H1 (cell line): Measurements from ENCODE around the gene TDRD15. TPM values are rescaled to one million over a fixed set of nuclear protein-coding genes. Genes with fewer than 3 reads are reported as not detected.

Experiments used
- CTCF ChIA-PET: fragments of 300-600 bp; sonication (Branson Sonifier 250); formaldehyde crosslinking; loops from one replicate; lab custom pipeline; 2021; ENCODE audit not compliant: partially characterized antibody; lab: Charles Lee
- POLR2A ChIA-PET: fragments of 300-600 bp; sonication (Branson Sonifier 250); formaldehyde crosslinking; loops from one replicate; lab custom pipeline; 2021; ENCODE audit warnings: inconsistent platforms; ENCODE audit not compliant: partially characterized antibody; lab: Charles Lee
- DNase-seq, 2 experiments: peaks; one replicate each; pipeline versions ENCODE4 v3.0.0 to v3.0.0-alpha.2; 2010 to 2022; ENCODE audit warnings: low spot score in 2 of 2, low read depth in 1 of 2, mixed read lengths in 1 of 2
- FAIRE-seq: peaks from 2 replicates; lab custom pipeline; 2011; peaks lifted over from hg19 to GRCh38; lab: Jason Lieb, UNC
- H2AFZ ChIP-seq: 2 replicates; pipeline ENCODE4 v1.8.1; 2012; ENCODE audit warnings: low read length, inconsistent platforms
- H2AK5ac ChIP-seq: 2 replicates; pipeline ENCODE4 v1.6.1; 2013; ENCODE audit warnings: low read depth, low read length
- H2BK120ac ChIP-seq: replicated peaks from 2 replicates; pipeline ENCODE3; 2013; ENCODE audit warnings: low read depth, low read length, inconsistent platforms
- H2BK12ac ChIP-seq: 2 replicates; pipeline ENCODE4 v1.6.1; 2013; ENCODE audit warnings: low read depth, low read length
- H2BK15ac ChIP-seq: 2 replicates; pipeline ENCODE4 v1.6.1; 2013; ENCODE audit warnings: low read length
- H2BK20ac ChIP-seq: 2 replicates; pipeline ENCODE4 v1.6.1; 2013; ENCODE audit warnings: low read length
- H2BK5ac ChIP-seq: 2 replicates; pipeline ENCODE4 v1.6.1; 2013; ENCODE audit warnings: low read depth, low read length
- H3K14ac ChIP-seq: 2 replicates; pipeline ENCODE4 v1.6.1; 2013; ENCODE audit warnings: inconsistent platforms; ENCODE audit not compliant: insufficient read length
- H3K18ac ChIP-seq: 2 replicates; pipeline ENCODE4 v1.6.1; 2013; ENCODE audit warnings: low read length; ENCODE audit errors: extremely low read depth
- H3K23ac ChIP-seq: 2 replicates; pipeline ENCODE4 v1.6.1; 2013; ENCODE audit warnings: inconsistent platforms; ENCODE audit not compliant: insufficient read length
- H3K23me2 ChIP-seq: 2 replicates; pipeline ENCODE4 v1.6.1; 2013; ENCODE audit warnings: low read depth, low read length
- H3K27ac ChIP-seq: 2 replicates; pipeline ENCODE4 v1.6.1; 2011; ENCODE audit warnings: low read depth, low read length, inconsistent platforms
- H3K27me3 ChIP-seq, 4 experiments: replicated peaks in 1 of 4; 1 replicate in 1 of 4; 2 replicates in 3 of 4; pipeline versions ENCODE4 v1.6.1 to v1.8.1; 2011 to 2013; ENCODE audit warnings: low read length in 3 of 4, mild to moderate bottlenecking in 3 of 4, inconsistent platforms in 2 of 4, mixed read lengths in 2 of 4, moderate library complexity in 1 of 4; ENCODE audit not compliant: control insufficient read depth in 3 of 4, insufficient read depth in 3 of 4; ENCODE audit errors: extremely low read depth in 1 of 4
- H3K36me3 ChIP-seq, 4 experiments: 2 replicates each; pipeline versions ENCODE4 v1.6.1 to v1.8.1; 2011 to 2013; ENCODE audit warnings: mild to moderate bottlenecking in 4 of 4, low read length in 3 of 4, moderate library complexity in 2 of 4, control low read depth in 1 of 4, inconsistent platforms in 1 of 4; ENCODE audit not compliant: insufficient read depth in 4 of 4, control insufficient read depth in 2 of 4
- H3K4ac ChIP-seq: replicated peaks from 2 replicates; pipeline ENCODE3; 2013; ENCODE audit warnings: low read length, low read depth, mixed read lengths, inconsistent platforms; ENCODE audit not compliant: insufficient read length
- H3K4me1 ChIP-seq, 4 experiments: replicated peaks in 1 of 4; 1 replicate in 1 of 4; 2 replicates in 3 of 4; pipeline versions ENCODE4 v1.6.1 to v1.8.1; 2011 to 2013; ENCODE audit warnings: low read length in 3 of 4, inconsistent platforms in 2 of 4, mixed read lengths in 1 of 4; ENCODE audit not compliant: insufficient read depth in 4 of 4, control insufficient read depth in 3 of 4
- H3K4me2 ChIP-seq, 2 experiments: 2 replicates each; pipeline versions ENCODE4 v1.6.1 to v1.8.1; 2011 to 2013; ENCODE audit warnings: low read depth in 2 of 2, low read length in 2 of 2, control low read depth in 1 of 2, inconsistent platforms in 1 of 2, mild to moderate bottlenecking in 1 of 2; ENCODE audit not compliant: insufficient read depth in 1 of 2
- H3K4me3 ChIP-seq, 4 experiments: fragments of 200-600, 300-600 bp in 1 of 4; sonication (generic), shearing (Covaris generic), sonication (Bioruptor Twin) in 1 of 4; 2 replicates each; pipeline versions ENCODE4 v1.5.1 to v1.8.1; 2011 to 2016; ENCODE audit warnings: low read length in 4 of 4, low read depth in 3 of 4, control low read depth in 2 of 4, inconsistent platforms in 2 of 4, mild to moderate bottlenecking in 2 of 4, mixed read lengths in 1 of 4, moderate library complexity in 1 of 4; ENCODE audit not compliant: insufficient read depth in 2 of 4; ENCODE audit errors: extremely low read depth in 1 of 4
- H3K56ac ChIP-seq: replicated peaks from 2 replicates; pipeline ENCODE3; 2013; ENCODE audit warnings: low read depth, mild to moderate bottlenecking, mixed read lengths, low read length, inconsistent platforms; ENCODE audit not compliant: insufficient read length
- H3K79me1 ChIP-seq: 2 replicates; pipeline ENCODE4 v1.6.1; 2013; ENCODE audit warnings: low read depth, low read length, control low read depth
- H3K79me2 ChIP-seq, 2 experiments: 2 replicates each; pipeline versions ENCODE4 v1.6.1 to v1.8.1; 2012 to 2013; ENCODE audit warnings: low read length in 2 of 2, mild to moderate bottlenecking in 2 of 2, inconsistent platforms in 1 of 2; ENCODE audit not compliant: insufficient read depth in 2 of 2, control insufficient read depth in 1 of 2
- H3K9ac ChIP-seq, 4 experiments: replicated peaks in 1 of 4; 1 replicate in 1 of 4; 2 replicates in 3 of 4; pipeline versions ENCODE4 v1.6.1 to v1.8.1; 2011 to 2013; ENCODE audit warnings: low read depth in 3 of 4, low read length in 3 of 4, control low read depth in 2 of 4, mild to moderate bottlenecking in 2 of 4, moderate library complexity in 2 of 4, inconsistent platforms in 1 of 4; ENCODE audit errors: extremely low read depth in 1 of 4
- H3K9me3 ChIP-seq, 2 experiments: 2 replicates each; pipeline versions ENCODE4 v1.6.1 to v1.8.1; 2012 to 2013; ENCODE audit warnings: mild to moderate bottlenecking in 2 of 2, moderate library complexity in 2 of 2, control low read depth in 1 of 2, inconsistent platforms in 1 of 2, low read depth in 1 of 2, low read length in 1 of 2, mixed read lengths in 1 of 2; ENCODE audit not compliant: insufficient read depth in 2 of 2
- H4K20me1 ChIP-seq, 2 experiments: replicated peaks in 1 of 2; 2 replicates each; pipeline versions ENCODE3 to v1.8.1; 2011 to 2013; ENCODE audit warnings: inconsistent platforms in 2 of 2, low read length in 2 of 2, mild to moderate bottlenecking in 1 of 2; ENCODE audit not compliant: insufficient read depth in 2 of 2, control insufficient read depth in 1 of 2
- H4K5ac ChIP-seq: 2 replicates; pipeline ENCODE4 v1.6.1; 2013; ENCODE audit warnings: low read length, low read depth, mixed read lengths, inconsistent platforms; ENCODE audit not compliant: insufficient read length
- H4K8ac ChIP-seq: 2 replicates; pipeline ENCODE4 v1.8.0; 2013; ENCODE audit warnings: mild to moderate bottlenecking, moderate library complexity, low read length, inconsistent platforms; ENCODE audit not compliant: insufficient read depth; ENCODE audit errors: extremely low read depth
- H4K91ac ChIP-seq: replicated peaks from 2 replicates; pipeline ENCODE3; 2013; ENCODE audit warnings: low read length, mixed read lengths, inconsistent platforms; ENCODE audit not compliant: insufficient read length
- BACH1 ChIP-seq: IDR thresholded peaks from 2 replicates; pipeline ENCODE4 v1.6.1; 2012; ENCODE audit warnings: low read length, improper control_type of control experiment
- BRCA1 ChIP-seq: IDR thresholded peaks from 2 replicates; pipeline ENCODE4 v1.6.1; 2012; ENCODE audit warnings: low read depth, low read length, improper control_type of control experiment
- CBX5 ChIP-seq: fragments of 300-800, 300-1000 bp; sonication (generic); IDR thresholded peaks from 2 replicates; pipeline ENCODE4 v1.7.1; 2016; ENCODE audit warnings: antibody characterized with exemption, low read length, low read depth
- CHD1 ChIP-seq: IDR thresholded peaks from 2 replicates; pipeline ENCODE4 v1.6.1; 2012; ENCODE audit warnings: low read depth, low read length, improper control_type of control experiment
- EP300 ChIP-seq, 2 experiments: IDR thresholded peaks; 1 replicate in 1 of 2; 2 replicates in 1 of 2; pipeline ENCODE4 v1.6.1; 2011 to 2012; ENCODE audit warnings: low read depth in 2 of 2, low read length in 2 of 2, mild to moderate bottlenecking in 2 of 2, borderline replicate concordance in 1 of 2, inconsistent platforms in 1 of 2, moderate library complexity in 1 of 2
- EZH2 ChIP-seq: fragments of 200-600 bp; sonication (generic); IDR thresholded peaks from 2 replicates; pipeline ENCODE4 v1.7.1; 2012; ENCODE audit warnings: low read depth, mild to moderate bottlenecking, moderate library complexity, low read length, inconsistent platforms; ENCODE audit not compliant: severe bottlenecking
- GABPA ChIP-seq: IDR thresholded peaks from 2 replicates; pipeline ENCODE4 v1.6.1; 2011; ENCODE audit warnings: mild to moderate bottlenecking, low read length, moderate library complexity, borderline replicate concordance; ENCODE audit not compliant: insufficient read depth
- NRF1 ChIP-seq: IDR thresholded peaks from 2 replicates; pipeline ENCODE4 v1.6.1; 2011; ENCODE audit warnings: mild to moderate bottlenecking, low read depth, low read length, improper control_type of control experiment
- POLR2AphosphoS5 ChIP-seq: IDR thresholded peaks from 2 replicates; pipeline ENCODE4 v1.6.1; 2011; ENCODE audit warnings: low read depth, low read length
- TCF12 ChIP-seq: IDR thresholded peaks from 2 replicates; pipeline ENCODE4 v1.6.1; 2011; ENCODE audit warnings: low read depth, mild to moderate bottlenecking, low read length
- TEAD4 ChIP-seq: IDR thresholded peaks from 2 replicates; pipeline ENCODE4 v1.6.1; 2012; ENCODE audit warnings: low read depth, low read length, inconsistent platforms, mixed read lengths
- WGBS, 2 experiments: shearing (Covaris generic) in 1 of 2; methylation state at CpG; one replicate each; pipeline versions ENCODE4 v1.1.6 to v1.1.7; 2013 to 2015; ENCODE audit warnings: low lambda C conversion rate in 2 of 2, mixed read lengths in 2 of 2, inconsistent platforms in 1 of 2, low coverage in 1 of 2, missing lambda C conversion rate in 1 of 2; ENCODE audit not compliant: insufficient replicate concordance in 2 of 2, insufficient coverage in 1 of 2, insufficient read length in 1 of 2; ENCODE audit errors: extremely low coverage in 1 of 2, missing lambda C conversion rate in 1 of 2; 5-methylcytosine and 5-hydroxymethylcytosine counted together
- polyA plus RNA-seq, 7 experiments: library from polyadenylated mRNA; depleted of rRNA in 3 of 7; stranded (reverse) in 5 of 7; unstranded in 2 of 7; fragments of >200 nt in 5 of 7; fragments of 200-250 nt in 2 of 7; gene quantifications; 1 replicate in 5 of 7; 2 replicates in 1 of 7; 4 replicates in 1 of 7; pipeline versions ENCODE4 v1.2.1 to v1.2.3, GENCODE V29; 2011 to 2013; ENCODE audit warnings: missing spikeins in 2 of 7, mixed read lengths in 2 of 7
- total RNA-seq: library from RNA; stranded (reverse); fragmentation: NEBNext Ultra II Directional; extraction: Animal tissue kit (Norgen Biotek cat#: 25700); gene quantifications from 2 replicates; pipeline ENCODE4 v1.2.1, GENCODE V29; 2021
- TF ChIP-seq, protein P1 (sequence below), 3 experiments: IDR thresholded peaks; 1 replicate in 2 of 3; 2 replicates in 1 of 3; pipeline versions ENCODE4 v1.5.1 to v1.6.1; 2011; ENCODE audit warnings: low read length in 3 of 3, mild to moderate bottlenecking in 3 of 3, inconsistent platforms in 2 of 3, low read depth in 1 of 3, moderate library complexity in 1 of 3; ENCODE audit not compliant: insufficient read depth in 1 of 3; ENCODE audit errors: control extremely low read depth in 1 of 3

TDRD15 gene
- total and polyA plus RNA-seq, 2 of the 8 experiments (the other 6 are each of a cell fraction or from before 2014, with no cell fraction given): not detected

GRCh38 chr2:21161122-21161521 is 37.4 kb downstream of the TDRD15 start:
- H2BK20ac ChIP-seq: no peak overlapping the region
- H3K79me2 ChIP-seq: no peaks in the 10 kb centered on the region
- H3K23me2 ChIP-seq: no peaks in the 10 kb centered on the region
- no peaks in the 10 kb centered on the region; a peak in 1 of 4 replicates for H3K9me3 ChIP-seq
- H3K27ac ChIP-seq: no peak overlapping the region
- H4K8ac ChIP-seq: no peak overlapping the region; the same call in 1 of the 2 replicates
- H2AFZ ChIP-seq: no peak overlapping the region
- H3K36me3 ChIP-seq: no peaks in the 10 kb centered on the region
- H4K5ac ChIP-seq: no peak overlapping the region
- H3K27me3 ChIP-seq: no peaks in the 10 kb centered on the region
- FAIRE-seq: no peak
- H3K14ac ChIP-seq: no peak overlapping the region
- 96% methylated on average over 6 of the region's 6 CpGs; no CpG with 5 or more reads in 1 of the 2 experiments for WGBS, 2 experiments
- no peaks in the 10 kb centered on the region for H3K4me1 ChIP-seq
- no peak overlapping the region for H3K23ac ChIP-seq
- H2BK120ac ChIP-seq: no peak overlapping the region
- no peak overlapping the region for H2AK5ac ChIP-seq
- no peak overlapping the region for H2BK15ac ChIP-seq
- no peak overlapping the region for H3K56ac ChIP-seq
- no peak overlapping the region for H2BK12ac ChIP-seq
- no peak overlapping the region for H2BK5ac ChIP-seq
- H3K79me1 ChIP-seq: no peaks in the 10 kb centered on the region
- no peak overlapping the region for H3K4ac ChIP-seq
- no peak overlapping the region for H3K18ac ChIP-seq
- no peak overlapping the region for H3K9ac ChIP-seq
- H4K91ac ChIP-seq: no peak overlapping the region
- no peak overlapping the region for H3K4me2 ChIP-seq
- CTCF ChIA-PET: interaction anchor here (0.7 to 2.6 kb wide), 7 partner anchors 12 to 1195 kb away, joined by 3 to 12 read pairs (median 4); partner anchors contain the start of gene APOB
- H3K4me3 ChIP-seq: no peak overlapping the region
- H4K20me1 ChIP-seq: no peaks in the 10 kb centered on the region
- POLR2A ChIA-PET: no interaction called here
- DNase-seq: no peak
- TF ChIP-seq EP300 (IDR thresholded peaks at IDR 0.05; ENCODE audit: borderline replicate concordance in 1 of 2, low read depth in 2 of 2, low read length in 2 of 2): no peak
- TF ChIP-seq TEAD4: no peak
- TF ChIP-seq GABPA: no peak
- TF ChIP-seq EZH2: no peak
- no peak for TF ChIP-seq BACH1
- TF ChIP-seq NRF1: no peak
- no peak for TF ChIP-seq TCF12
- no peak for TF ChIP-seq CHD1
- TF ChIP-seq POLR2AphosphoS5: no peak
- TF ChIP-seq, protein P1, sequence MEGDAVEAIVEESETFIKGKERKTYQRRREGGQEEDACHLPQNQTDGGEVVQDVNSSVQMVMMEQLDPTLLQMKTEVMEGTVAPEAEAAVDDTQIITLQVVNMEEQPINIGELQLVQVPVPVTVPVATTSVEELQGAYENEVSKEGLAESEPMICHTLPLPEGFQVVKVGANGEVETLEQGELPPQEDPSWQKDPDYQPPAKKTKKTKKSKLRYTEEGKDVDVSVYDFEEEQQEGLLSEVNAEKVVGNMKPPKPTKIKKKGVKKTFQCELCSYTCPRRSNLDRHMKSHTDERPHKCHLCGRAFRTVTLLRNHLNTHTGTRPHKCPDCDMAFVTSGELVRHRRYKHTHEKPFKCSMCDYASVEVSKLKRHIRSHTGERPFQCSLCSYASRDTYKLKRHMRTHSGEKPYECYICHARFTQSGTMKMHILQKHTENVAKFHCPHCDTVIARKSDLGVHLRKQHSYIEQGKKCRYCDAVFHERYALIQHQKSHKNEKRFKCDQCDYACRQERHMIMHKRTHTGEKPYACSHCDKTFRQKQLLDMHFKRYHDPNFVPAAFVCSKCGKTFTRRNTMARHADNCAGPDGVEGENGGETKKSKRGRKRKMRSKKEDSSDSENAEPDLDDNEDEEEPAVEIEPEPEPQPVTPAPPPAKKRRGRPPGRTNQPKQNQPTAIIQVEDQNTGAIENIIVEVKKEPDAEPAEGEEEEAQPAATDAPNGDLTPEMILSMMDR (IDR thresholded peaks at IDR 0.05; ENCODE audit: control extremely low read depth in 1 of 3, insufficient read depth in 1 of 3, low read depth in 1 of 3, low read length in 3 of 3): no peak
- TF ChIP-seq BRCA1: no peak
- no peak for TF ChIP-seq CBX5
